GM12864 (cell line): ENCODE data around the gene LPP.

Experiments
- DNase-seq: peaks from one replicate; pipeline ENCODE4 v3.0.0-alpha.2; 2011; ENCODE audit warnings: low read depth
- H3K4me3 ChIP-seq: 2 replicates; pipeline ENCODE4 v1.5.1; 2011; ENCODE audit warnings: mild to moderate bottlenecking, low read depth, low read length, control low read depth
- CTCF ChIP-seq: IDR thresholded peaks from 2 replicates; pipeline ENCODE4 v1.5.1; 2011; ENCODE audit warnings: low read depth, mild to moderate bottlenecking, moderate library complexity, low read length, control low read depth, inconsistent platforms; ENCODE audit errors: missing control alignments

Gene LPP

GRCh38 chr3:188911026-188911850 is 757.3 kb downstream of the LPP start:
- no peak overlapping the region for H3K4me3 ChIP-seq
- DNase-seq: no peak
- no peak for TF ChIP-seq CTCF

- no peak for DNase-seq
- TF ChIP-seq CTCF: no peak
- H3K4me3 ChIP-seq: no peak overlapping the region
These were observed 759.1 kb downstream of the LPP start for GRCh38 chr3:188913084-188913483.

- DNase-seq: no peak
- TF ChIP-seq CTCF: no peak
- no peak overlapping the region for H3K4me3 ChIP-seq
These were observed 760.6 kb downstream of the LPP start for GRCh38 chr3:188914552-188914951.

GRCh38 chr3:188915127-188915526 is 761.2 kb downstream of the LPP start:
- no peak overlapping the region for H3K4me3 ChIP-seq
- no peak for DNase-seq
- TF ChIP-seq CTCF: no peak

GRCh38 chr3:188916934-188917401 is 763.0 kb downstream of the LPP start:
- H3K4me3 ChIP-seq: no peak overlapping the region
- TF ChIP-seq CTCF: no peak
- peak; percentile 19 for DNase-seq

GRCh38 chr3:188918093-188918492 is 764.1 kb downstream of the LPP start:
- no peak for DNase-seq
- no peak overlapping the region for H3K4me3 ChIP-seq
- TF ChIP-seq CTCF: no peak

GRCh38 chr3:188923671-188924070 is 769.7 kb downstream of the LPP start:
- DNase-seq: no peak
- TF ChIP-seq CTCF: no peak
- no peak overlapping the region for H3K4me3 ChIP-seq
